Erythroblast (primary cell): ENCODE results near the gene HSPA9.

Source experiments
- DNase-seq, 2 experiments: peaks; one replicate each; lab custom pipeline; 2025; lab: John Stamatoyannopoulos, UW
- GATA1 ChIP-seq: IDR thresholded peaks from 2 replicates; pipeline ENCODE4 v1.6.1; 2011; ENCODE audit warnings: low read depth, mild to moderate bottlenecking, control low read depth, low read length, moderate library complexity
- POLR2A ChIP-seq: IDR thresholded peaks from 2 replicates; pipeline ENCODE4 v1.6.1; 2011; ENCODE audit warnings: mild to moderate bottlenecking, low read length

Gene HSPA9

DNA sequence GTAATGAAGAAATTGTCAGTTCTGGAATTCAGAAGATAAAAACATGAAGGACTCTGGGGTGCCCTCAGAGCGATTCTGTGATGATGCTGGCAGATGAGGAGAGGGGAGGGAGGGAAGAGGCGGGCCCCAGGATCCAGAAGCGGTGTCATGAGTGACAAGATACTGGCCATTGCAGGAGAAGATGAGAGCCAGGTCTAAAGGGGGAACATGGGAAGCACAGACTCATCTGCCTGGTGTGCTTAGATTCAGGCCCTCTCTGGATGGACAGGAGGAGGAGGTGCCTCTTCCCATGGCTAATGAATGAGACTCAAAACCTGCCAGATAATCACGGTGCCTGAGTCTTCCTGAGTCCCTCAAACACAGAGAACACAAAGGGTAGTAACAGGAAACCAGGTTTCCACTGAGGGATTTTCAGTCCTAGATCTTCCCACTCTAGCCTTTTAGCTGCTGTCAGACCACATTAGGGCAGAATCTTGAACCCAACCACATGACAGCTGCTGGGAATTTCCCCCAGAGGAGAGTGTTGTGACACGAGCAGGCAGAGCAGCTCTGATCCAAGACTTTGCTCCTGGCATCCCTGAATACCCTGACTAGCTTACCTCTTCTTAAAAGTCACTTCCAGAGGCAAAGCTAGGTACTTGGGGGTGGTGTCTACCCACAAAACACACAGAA lies 28.2 kb upstream of the HSPA9 start:
- TF ChIP-seq GATA1, result no peak
- DNase-seq, result no peak

DNA sequence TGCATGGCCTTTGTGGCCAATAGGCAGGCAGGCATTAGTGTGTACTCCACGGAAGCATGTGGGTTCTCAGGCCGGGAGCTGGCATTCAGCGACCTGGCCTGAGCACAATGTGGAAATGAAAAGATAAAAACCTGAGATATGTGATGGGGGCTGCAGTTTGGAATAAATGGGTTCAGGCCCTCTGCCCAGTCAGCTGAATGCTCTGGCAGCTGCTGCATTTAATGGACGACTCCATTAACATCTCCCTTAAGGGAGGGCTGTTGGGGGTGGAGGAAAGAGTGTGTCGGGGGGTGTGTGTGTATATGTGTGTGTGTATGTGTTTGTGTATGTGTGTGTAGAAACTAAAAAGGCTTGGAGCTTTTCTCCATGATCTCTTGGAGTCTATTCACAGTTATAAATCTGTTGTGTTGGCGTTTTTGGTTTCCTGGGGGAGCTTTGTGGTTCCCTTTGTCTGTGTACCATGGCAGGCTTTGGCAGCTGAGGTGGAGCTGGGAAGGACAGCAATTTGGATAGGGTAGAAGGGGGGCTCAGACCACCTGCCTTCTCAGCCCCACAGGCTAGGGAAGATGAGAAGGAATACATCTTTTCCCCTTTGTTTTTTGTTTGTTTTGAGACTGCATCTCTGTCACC lies 27.3 kb upstream of the HSPA9 start:
- no peak for DNase-seq
- TF ChIP-seq GATA1, result no peak
- TF ChIP-seq POLR2A, result no peak

DNA sequence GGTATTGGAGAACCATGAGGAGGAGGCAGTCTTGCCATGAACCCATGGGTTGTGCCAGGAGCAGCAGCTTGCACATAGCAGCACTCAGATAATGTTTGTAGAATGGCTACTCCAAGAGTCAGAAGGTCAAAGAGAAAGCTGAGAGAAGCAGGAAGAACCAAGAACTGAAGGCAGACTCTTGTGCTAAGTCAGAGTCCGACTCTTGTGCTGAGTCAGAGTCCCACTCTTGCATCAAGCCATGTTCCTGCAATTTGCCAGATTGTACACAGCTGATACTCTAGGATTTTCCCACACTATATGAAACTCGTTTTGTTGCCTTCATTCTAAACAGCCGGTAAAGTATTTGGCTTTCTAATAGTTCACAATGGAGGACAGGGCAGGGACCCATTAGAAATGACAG lies 26.2 kb upstream of the HSPA9 start:
- peak; percentile 56 to 79 for DNase-seq

GRCh38 chr5:138600446-138600845 lies 25.2 kb upstream of the HSPA9 start:
- DNase-seq, result no peak
- TF ChIP-seq GATA1, result no peak
- TF ChIP-seq POLR2A, result no peak

More for the DNA sequence above, 26.2 kb upstream of the HSPA9 start:
- no peak for TF ChIP-seq POLR2A
- no peak for TF ChIP-seq GATA1

DNA sequence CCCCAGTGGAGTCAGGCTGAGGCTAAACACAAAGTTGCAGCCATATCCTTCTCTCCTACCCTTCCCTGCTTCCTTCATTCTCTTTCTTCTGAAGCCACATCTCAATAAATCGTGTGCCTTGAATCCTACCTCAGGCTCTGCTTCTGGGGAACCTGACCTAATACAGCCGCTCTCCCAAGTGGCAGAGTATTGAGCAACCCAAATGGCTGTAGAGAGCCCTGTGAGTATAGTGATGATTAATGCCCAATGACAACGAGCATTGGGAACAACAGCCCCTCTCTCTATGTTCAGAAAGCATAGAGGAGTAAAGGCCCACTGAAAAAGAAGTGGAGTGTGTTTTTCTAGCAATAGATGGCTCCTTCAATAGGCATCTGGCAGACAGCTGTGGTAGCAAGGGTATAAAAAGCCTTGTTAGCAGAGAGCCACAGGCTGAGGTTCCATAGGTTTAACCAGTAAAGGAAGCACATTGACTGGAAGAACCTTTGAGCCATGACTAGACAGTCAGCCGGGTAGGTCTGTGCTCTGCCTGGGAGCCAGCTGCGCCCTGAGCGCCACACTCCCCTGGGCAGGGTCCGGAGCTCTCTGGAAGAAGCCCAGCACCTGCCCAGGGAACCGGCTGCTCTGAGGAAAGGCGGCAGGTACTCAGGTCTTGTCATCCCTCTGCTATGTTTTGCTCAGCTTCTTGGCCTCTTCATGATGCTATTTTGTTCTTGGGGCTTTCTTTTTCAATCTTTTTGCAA lies 22.6 kb upstream of the HSPA9 start:
- no peak for DNase-seq
- no peak for TF ChIP-seq POLR2A
- TF ChIP-seq GATA1, result no peak

- TF ChIP-seq POLR2A (no peak), GATA1 (no peak)
- DNase-seq, result no peak
Measured at GRCh38 chr5:138596105-138596881, 21.1 kb upstream of the HSPA9 start.

DNA sequence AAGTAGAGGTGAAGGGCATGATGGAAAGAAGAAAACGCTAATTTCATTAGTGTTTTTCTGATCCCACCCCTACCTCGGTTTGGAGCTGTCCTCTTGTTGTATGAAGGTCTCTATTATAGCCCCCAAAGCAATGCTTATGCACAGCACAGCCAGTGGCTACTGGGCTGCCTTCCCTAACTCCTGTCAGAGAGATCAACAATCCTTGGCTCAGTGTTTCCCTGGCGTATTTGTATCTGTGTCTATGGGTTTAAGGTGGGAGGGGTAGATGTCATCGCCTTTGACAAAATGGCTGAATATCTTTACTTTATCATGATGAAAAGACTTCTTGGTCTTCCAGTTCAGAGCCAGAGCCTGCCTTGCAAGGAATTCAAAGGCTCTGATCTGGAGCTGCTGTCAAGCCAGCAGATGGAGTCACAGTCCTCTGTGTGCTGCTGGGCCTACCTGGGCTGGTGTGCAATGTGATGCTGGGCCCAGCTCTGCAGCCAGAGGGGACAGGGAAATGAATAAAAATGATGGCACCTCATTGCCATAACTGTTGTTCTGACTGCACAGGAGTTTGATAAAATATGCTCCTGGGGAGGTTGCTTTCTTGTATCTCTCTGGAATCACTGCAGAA lies 20.1 kb upstream of the HSPA9 start:
- TF ChIP-seq GATA1, result no peak
- TF ChIP-seq POLR2A, result no peak
- no peak for DNase-seq

DNA sequence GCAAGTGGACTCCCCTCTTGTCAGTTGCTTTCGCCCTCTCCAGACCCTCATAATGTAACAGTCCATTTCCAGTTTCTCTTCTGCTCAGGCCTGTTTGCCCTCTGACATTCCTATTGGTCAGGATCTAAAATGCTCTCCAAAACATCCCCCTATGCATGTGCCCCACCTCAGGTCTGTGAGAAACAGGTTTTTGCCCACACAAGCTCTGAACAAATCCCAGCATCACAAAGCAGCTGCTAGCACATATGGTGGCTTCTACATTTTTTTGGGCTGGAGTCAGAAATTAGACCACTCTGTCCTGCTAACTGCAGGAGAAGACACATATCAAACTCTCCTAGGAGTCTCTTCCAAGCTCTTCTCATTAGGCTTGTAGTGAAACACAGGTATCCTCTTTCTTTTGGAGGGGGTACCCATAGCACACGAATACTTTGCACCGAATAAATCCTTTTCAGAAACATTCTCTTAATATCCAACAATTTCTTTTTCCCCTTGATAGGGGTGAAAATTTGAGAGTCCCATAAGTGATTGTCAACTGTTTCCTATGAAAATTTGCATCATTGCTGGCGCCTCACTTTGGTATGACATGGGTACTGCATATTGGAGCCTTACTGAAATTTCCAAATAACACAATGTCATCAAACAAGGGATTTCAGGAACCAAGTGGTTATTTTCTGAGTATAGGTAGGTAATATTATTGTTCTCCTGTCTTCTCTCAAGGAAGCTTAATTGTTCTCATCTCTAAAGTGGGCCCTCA lies 19.3 kb upstream of the HSPA9 start:
- TF ChIP-seq POLR2A (no peak), GATA1 (no peak)

GRCh38 chr5:138588013-138588788 lies 13.0 kb upstream of the HSPA9 start:
- no peak for DNase-seq
- no peak for TF ChIP-seq GATA1

More for the DNA sequence above, 19.3 kb upstream of the HSPA9 start:
- DNase-seq, result peak in 1 of 2 experiments; percentile 30

- no peak for TF ChIP-seq GATA1
- DNase-seq, result no peak
Measured at GRCh38 chr5:138585157-138585556, 10.0 kb upstream of the HSPA9 start.

DNA sequence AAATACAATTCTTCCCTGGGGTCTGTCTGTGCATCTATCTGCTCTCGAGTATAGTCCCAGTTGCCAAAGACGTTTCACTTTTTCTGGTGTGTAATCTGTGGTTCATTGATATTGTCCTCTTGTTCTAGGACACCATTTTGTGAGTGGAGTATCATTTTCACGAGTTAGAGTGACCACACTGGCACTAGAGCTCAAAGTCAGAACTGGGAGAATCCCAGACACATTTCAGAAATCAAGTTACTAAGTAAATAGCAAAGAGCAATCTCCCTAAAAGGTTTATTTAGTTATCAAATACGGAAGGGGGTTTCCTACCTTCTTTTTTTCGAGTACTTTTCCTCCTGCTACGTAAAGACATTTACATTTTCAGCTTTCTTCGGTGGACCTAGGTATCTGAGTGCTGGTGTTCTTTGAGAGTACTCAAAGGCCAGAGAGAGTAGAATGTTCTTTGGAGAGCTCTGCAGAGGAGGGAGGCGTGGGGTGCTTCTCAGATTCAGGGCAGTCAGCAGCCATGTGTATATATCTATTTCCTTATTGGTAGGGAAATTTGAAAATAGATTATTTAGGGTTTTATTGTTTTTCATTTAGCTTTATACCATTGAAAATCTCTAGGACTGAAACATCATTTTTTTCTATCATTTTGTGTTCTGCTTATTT lies 8.9 kb upstream of the HSPA9 start:
- DNase-seq, result no peak
- TF ChIP-seq POLR2A (no peak), GATA1 (no peak)

GRCh38 chr5:138582959-138583358 lies 7.8 kb upstream of the HSPA9 start:
- no peak for DNase-seq
- no peak for TF ChIP-seq POLR2A
- TF ChIP-seq GATA1, result no peak
